Measurements from ENCODE around the gene SLCO2B1. TPM values are rescaled to one million over a fixed set of nuclear protein-coding genes. Genes with fewer than 3 reads are reported as not detected.

SLCO2B1 gene
- total and polyA plus RNA-seq, 2 experiments from 2014 or later: not detected

GRCh38 chr11:75133976-75134375, 16.9 kb upstream of the SLCO2B1 start:
- H3K9me3 Mint-ChIP-seq: peaks cover 14% of the 10 kb centered on the region
- H3K79me2 ChIP-seq (replicated peaks; ENCODE audit: insufficient read depth): no peaks in the 10 kb centered on the region
- H3K27me3 ChIP-seq (ENCODE audit: insufficient read depth): no peaks in the 10 kb centered on the region
- no peak overlapping the region for H3K4me3 Mint-ChIP-seq
- ATAC-seq (peak; percentile 51; the same call in 2 of the 3 replicates), DNase-seq (ENCODE audit: low spot score) (peak; percentile 36)
- H3K4me3 ChIP-seq: no peak overlapping the region
- H3K27ac ChIP-seq (ENCODE audit: low read depth): no peak overlapping the region
- H3K4me2 ChIP-seq: no peak overlapping the region
- no peak overlapping the region for H3K27ac Mint-ChIP-seq
- peaks cover 2% of the 10 kb centered on the region; the same call in 1 of the 3 replicates for H3K36me3 Mint-ChIP-seq (ENCODE audit: low read depth)
- no peaks in the 10 kb centered on the region for H4K20me1 ChIP-seq (replicated peaks; ENCODE audit: insufficient read depth)
- peaks cover 7% of the 10 kb centered on the region for H3K27me3 Mint-ChIP-seq (ENCODE audit: insufficient read depth, low read depth, poor library complexity)
- H3F3A ChIP-seq (replicated peaks; ENCODE audit: low read depth): no peaks in the 10 kb centered on the region
- no peaks in the 10 kb centered on the region for H3K9me2 ChIP-seq (ENCODE audit: insufficient read depth)
- no peak overlapping the region for H2AFZ ChIP-seq
- H3K36me3 ChIP-seq (ENCODE audit: insufficient read depth): no peaks in the 10 kb centered on the region
- no peaks in the 10 kb centered on the region for H3K4me1 Mint-ChIP-seq
- TF ChIP-seq JUNB (IDR thresholded peaks at IDR 0.05; ENCODE audit: unreplicated experiment) (no peak), POLR2AphosphoS5 (IDR thresholded peaks at IDR 0.05; ENCODE audit: low read depth) (no peak), CTCF (conservative IDR thresholded peaks at IDR 0.05; ENCODE audit: low read depth in 2 of 2) (no peak), ZNF462 (CRISPR knock-in tag; IDR thresholded peaks at IDR 0.05) (no peak), ZNF114 (CRISPR knock-in tag; IDR thresholded peaks at IDR 0.05) (no peak), REST (IDR thresholded peaks at IDR 0.05; ENCODE audit: unreplicated experiment) (no peak)
- H3K4me1 ChIP-seq (ENCODE audit: insufficient read depth): no peaks in the 10 kb centered on the region
